ENCODE measurements around the gene ACTL8. TPM values are rescaled to one million over a fixed set of nuclear protein-coding genes. Genes with fewer than 3 reads are reported as not detected.

ACTL8 gene
- total RNA-seq, 4 donors from 2014 or later: not detected

DNA sequence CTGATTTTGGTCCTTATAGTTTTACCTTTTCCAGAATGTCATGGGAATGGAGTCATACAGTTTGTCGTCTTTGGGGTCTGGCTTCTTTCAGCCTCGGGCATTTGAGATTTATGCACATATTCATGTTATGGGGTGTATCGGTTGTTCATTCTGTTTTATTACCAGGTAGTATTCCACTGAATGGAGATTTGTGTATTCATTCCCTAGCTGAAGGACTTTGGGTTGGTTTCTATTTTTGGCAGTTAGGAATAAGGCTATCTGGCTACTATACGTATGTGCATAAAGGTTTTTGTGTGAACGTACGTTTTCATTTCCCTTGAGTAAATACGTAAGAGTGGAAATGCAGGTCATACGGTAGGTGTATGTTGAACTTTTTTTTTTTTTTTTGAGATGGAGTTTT, 65.1 kb downstream of the ACTL8 start:
- DNase-seq: no peak
- Histone ChIP-seq H3K27me3 (peaks cover 7% of the 10 kb centered on the region), H3K9me3 (peaks cover 0 to 5% of the 10 kb centered on the region in 2 donors), H3K27ac (no peak overlapping the region), H3K4me3 (no peak overlapping the region), H3K36me3 (no peaks in the 10 kb centered on the region), H3K4me1 (peaks cover 0 to 6% (median 2%) of the 10 kb centered on the region in 4 donors)
- in situ Hi-C loops (cut with MboI; ENCODE audit: low pct_ligation_motif_present in 1 of 4, low pct_unique_long_range_greater_than_20kb in 1 of 4, low sequenced_read_pairs in 3 of 4): no loop called here
- intact Hi-C loops (cut with DNase I; ENCODE audit: low total_unique reads): no loop called here
- 82 to 88% methylated on average over 8 of the region's 8 CpGs for WGBS, 2 donors (ENCODE audit: low coverage in 1 of 2)
- TF ChIP-seq POLR2A (IDR thresholded peaks at IDR 0.05) (no peak), POLR2AphosphoS5 (IDR thresholded peaks at IDR 0.05) (no peak), EP300 (IDR thresholded peaks at IDR 0.05; ENCODE audit: low read depth) (no peak)
- TF ChIP-seq, protein P1, sequence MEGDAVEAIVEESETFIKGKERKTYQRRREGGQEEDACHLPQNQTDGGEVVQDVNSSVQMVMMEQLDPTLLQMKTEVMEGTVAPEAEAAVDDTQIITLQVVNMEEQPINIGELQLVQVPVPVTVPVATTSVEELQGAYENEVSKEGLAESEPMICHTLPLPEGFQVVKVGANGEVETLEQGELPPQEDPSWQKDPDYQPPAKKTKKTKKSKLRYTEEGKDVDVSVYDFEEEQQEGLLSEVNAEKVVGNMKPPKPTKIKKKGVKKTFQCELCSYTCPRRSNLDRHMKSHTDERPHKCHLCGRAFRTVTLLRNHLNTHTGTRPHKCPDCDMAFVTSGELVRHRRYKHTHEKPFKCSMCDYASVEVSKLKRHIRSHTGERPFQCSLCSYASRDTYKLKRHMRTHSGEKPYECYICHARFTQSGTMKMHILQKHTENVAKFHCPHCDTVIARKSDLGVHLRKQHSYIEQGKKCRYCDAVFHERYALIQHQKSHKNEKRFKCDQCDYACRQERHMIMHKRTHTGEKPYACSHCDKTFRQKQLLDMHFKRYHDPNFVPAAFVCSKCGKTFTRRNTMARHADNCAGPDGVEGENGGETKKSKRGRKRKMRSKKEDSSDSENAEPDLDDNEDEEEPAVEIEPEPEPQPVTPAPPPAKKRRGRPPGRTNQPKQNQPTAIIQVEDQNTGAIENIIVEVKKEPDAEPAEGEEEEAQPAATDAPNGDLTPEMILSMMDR (IDR thresholded peaks at IDR 0.05): no peak

DNA sequence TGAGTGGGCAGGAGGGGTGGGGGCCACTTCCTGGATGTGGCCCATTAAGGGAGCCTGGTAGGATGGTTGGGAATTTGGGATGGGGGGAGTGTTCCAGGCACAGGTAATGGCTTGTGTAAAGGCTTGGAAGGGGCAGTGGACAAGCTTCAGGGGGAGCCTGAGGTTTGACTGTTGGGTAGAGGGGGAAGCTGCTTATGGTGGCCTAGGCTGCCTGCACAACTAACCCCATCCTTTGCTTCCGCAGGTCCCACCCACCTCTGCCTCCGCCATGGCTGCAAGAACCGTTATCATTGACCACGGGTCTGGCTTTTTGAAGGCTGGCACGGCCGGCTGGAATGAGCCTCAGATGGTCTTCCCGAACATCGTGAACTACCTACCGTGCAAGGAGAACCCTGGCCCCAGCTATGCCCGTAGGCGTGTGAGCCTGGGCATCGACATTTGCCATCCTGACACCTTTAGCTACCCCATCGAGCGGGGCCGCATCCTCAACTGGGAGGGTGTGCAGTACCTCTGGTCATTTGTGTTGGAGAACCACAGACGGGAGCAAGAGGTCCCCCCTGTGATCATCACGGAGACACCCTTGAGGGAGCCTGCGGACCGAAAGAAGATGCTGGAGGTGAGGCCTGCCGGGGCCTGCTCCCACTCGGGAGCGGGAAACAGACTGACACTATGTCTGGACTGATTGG, 67.8 kb downstream of the ACTL8 start:
- H3K27ac ChIP-seq: no peak overlapping the region
- intact Hi-C loops (cut with DNase I; ENCODE audit: low total_unique reads) (no loop called here), in situ Hi-C loops (cut with MboI; ENCODE audit: low pct_ligation_motif_present in 1 of 4, low pct_unique_long_range_greater_than_20kb in 1 of 4, low sequenced_read_pairs in 3 of 4) (no loop called here)
- no peaks in the 10 kb centered on the region for H3K9me3 ChIP-seq
- no peak for DNase-seq
- 93% methylated on average over 22 of the region's 22 CpGs; no CpG with 5 or more reads in 1 of the 2 donors for WGBS, 2 donors (ENCODE audit: low coverage in 1 of 2)
- TF ChIP-seq, protein P1 (IDR thresholded peaks at IDR 0.05): no peak
- no peaks in the 10 kb centered on the region for H3K36me3 ChIP-seq
- H3K4me1 ChIP-seq: no peaks in the 10 kb centered on the region
- H3K27me3 ChIP-seq: peaks cover 13% of the 10 kb centered on the region
- H3K4me3 ChIP-seq: no peak overlapping the region

DNA sequence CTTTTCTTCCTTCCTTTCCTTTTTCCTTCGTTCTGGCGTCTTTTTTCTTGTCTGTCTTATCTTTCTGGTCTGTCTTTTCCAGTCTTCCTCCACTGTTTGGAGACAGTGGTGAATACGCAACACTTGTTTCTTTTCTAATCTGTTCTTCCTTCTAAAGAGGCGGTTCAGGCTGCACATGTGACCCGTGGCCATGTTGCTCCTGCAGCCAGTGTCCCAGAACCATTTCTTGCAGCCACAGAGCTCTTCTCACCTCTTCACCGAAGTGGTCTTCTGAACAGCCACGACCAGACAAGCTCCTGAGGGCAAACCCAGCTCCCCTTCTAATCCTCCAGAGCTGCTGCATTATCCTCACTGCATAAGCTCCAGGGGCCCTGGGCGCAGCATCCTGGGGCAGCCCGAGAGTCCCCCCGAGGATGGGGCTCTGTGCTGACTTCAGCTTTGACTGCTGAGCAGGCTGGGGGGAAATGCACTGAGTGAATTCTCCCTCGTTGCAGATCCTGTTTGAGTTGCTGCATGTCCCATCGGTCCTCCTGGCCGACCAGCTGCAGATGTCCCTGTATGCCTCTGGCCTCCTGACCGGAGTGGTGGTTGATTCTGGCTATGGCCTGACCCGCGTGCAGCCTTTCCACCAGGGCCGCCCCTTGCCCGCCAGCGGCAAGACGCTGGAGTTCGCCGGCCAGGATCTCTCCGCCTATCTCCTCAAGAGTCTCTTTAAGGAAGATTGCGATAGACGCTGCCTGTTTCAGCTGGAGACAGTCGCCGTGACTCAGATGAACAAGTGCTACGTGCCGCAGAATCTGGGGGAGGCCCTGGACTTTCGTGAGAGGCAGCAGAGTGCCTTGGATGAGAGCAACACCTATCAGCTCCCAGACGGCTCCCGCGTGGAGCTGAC, 70.4 kb downstream of the ACTL8 start:
- no peak for DNase-seq
- H3K27ac ChIP-seq: no peak overlapping the region
- peaks cover 22% of the 10 kb centered on the region for H3K27me3 ChIP-seq
- intact Hi-C loops (cut with DNase I; ENCODE audit: low total_unique reads) (no loop called here), in situ Hi-C loops (cut with MboI; ENCODE audit: low pct_ligation_motif_present in 1 of 4, low pct_unique_long_range_greater_than_20kb in 1 of 4, low sequenced_read_pairs in 3 of 4) (loop anchor here in 2 of 4 donors (25.0 kb wide), 1 partner anchor 338 kb away; no protein-coding TSS in a partner anchor)
- no peak for TF ChIP-seq EP300 (IDR thresholded peaks at IDR 0.05; ENCODE audit: low read depth)
- TF ChIP-seq POLR2A (IDR thresholded peaks at IDR 0.05): no peak
- TF ChIP-seq, protein P1 (IDR thresholded peaks at IDR 0.05): no peak
- no peak for TF ChIP-seq POLR2AphosphoS5 (IDR thresholded peaks at IDR 0.05)
- H3K4me1 ChIP-seq: no peaks in the 10 kb centered on the region
- no peaks in the 10 kb centered on the region for H3K36me3 ChIP-seq
- no peak overlapping the region for H3K4me3 ChIP-seq
- 73 to 83% methylated on average over 7 to 33 of the region's 33 CpGs for WGBS, 2 donors (ENCODE audit: low coverage in 1 of 2)
- no peaks in the 10 kb centered on the region for H3K9me3 ChIP-seq

DNA sequence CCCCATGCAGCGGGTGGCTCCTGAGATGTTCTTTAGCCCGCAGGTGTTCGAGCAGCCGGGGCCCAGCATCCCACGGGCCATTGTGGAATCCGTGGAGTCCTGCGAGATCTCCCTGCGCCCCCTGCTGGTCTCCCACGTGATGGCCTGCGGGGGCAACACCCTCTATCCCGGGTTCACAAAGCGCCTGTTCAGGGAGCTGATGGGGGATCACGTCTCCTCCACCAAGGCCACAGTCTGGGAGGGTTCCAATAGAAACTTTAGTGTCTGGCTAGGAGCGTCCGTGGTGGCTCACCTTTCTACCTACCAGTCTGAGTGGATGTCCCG, 71.0 kb downstream of the ACTL8 start:
- H3K27me3 ChIP-seq: peaks cover 22% of the 10 kb centered on the region
- in situ Hi-C loops (cut with MboI; ENCODE audit: low pct_ligation_motif_present in 1 of 4, low pct_unique_long_range_greater_than_20kb in 1 of 4, low sequenced_read_pairs in 3 of 4): loop anchor here in 2 of 4 donors (25.0 kb wide), 1 partner anchor 339 kb away; no protein-coding TSS in a partner anchor
- H3K4me1 ChIP-seq: no peaks in the 10 kb centered on the region

More for the DNA sequence above, 71.0 kb downstream of the ACTL8 start:
- 19% methylated on average over 8 of the region's 16 CpGs; no CpG with 5 or more reads in 1 of the 2 donors for WGBS, 2 donors (ENCODE audit: low coverage in 1 of 2)
- Histone ChIP-seq H3K4me3 (no peak overlapping the region), H3K27ac (no peak overlapping the region), H3K36me3 (no peaks in the 10 kb centered on the region), H3K9me3 (no peaks in the 10 kb centered on the region)
- peak; percentile 61 for DNase-seq
- TF ChIP-seq POLR2AphosphoS5 (IDR thresholded peaks at IDR 0.05) (no peak), EP300 (IDR thresholded peaks at IDR 0.05; ENCODE audit: low read depth) (no peak), POLR2A (IDR thresholded peaks at IDR 0.05) (no peak)
- TF ChIP-seq, protein P1 (IDR thresholded peaks at IDR 0.05): peak; percentile 58 to 72 (median 70)
- intact Hi-C loops (cut with DNase I; ENCODE audit: low total_unique reads): no loop called here
